Neural progenitor cell (in vitro differentiated cells): ENCODE results near the gene ZMIZ1. TPM values are rescaled to one million over a fixed set of nuclear protein-coding genes. Genes with fewer than 3 reads are reported as not detected.
A peak's percentile ranks its signal among the peaks of the same experiment; 100 is the strongest.

Experiments used
- DNase-seq: peaks from one replicate; pipeline ENCODE4 v3.0.0-alpha.2; 2016; ENCODE audit warnings: low spot score
- H2AFZ ChIP-seq: fragments of 200-600 bp; sonication (generic); replicated peaks from 2 replicates; pipeline ENCODE4 v1.6.1; 2016; ENCODE audit warnings: antibody characterized with exemption
- H3F3A ChIP-seq: fragments of 200-600 bp; sonication (generic); 2 replicates; pipeline ENCODE4 v1.6.1; 2016; ENCODE audit warnings: antibody characterized with exemption, low read depth
- H3K27ac ChIP-seq: fragments of 200-600 bp; sonication (generic); 2 replicates; pipeline ENCODE4 v1.5.1; 2016; ENCODE audit warnings: mild to moderate bottlenecking
- H3K27me3 ChIP-seq: fragments of 200-600 bp; sonication (generic); 2 replicates; pipeline ENCODE4 v1.6.1; 2016; ENCODE audit warnings: mild to moderate bottlenecking, moderate library complexity
- H3K36me3 ChIP-seq: fragments of 200-600 bp; sonication (generic); 2 replicates; pipeline ENCODE4 v1.5.1; 2016
- H3K4me1 ChIP-seq: fragments of 200-600 bp; sonication (generic); 2 replicates; pipeline ENCODE4 v1.6.1; 2016; ENCODE audit warnings: mixed run types
- H3K4me2 ChIP-seq: fragments of 200-600 bp; sonication (generic); 2 replicates; pipeline ENCODE4 v1.6.1; 2016
- H3K4me3 ChIP-seq: fragments of 200-600 bp; sonication (generic); 2 replicates; pipeline ENCODE4 v1.5.1; 2016
- H3K79me2 ChIP-seq: fragments of 200-600 bp; sonication (generic); 2 replicates; pipeline ENCODE4 v1.6.1; 2016; ENCODE audit warnings: low read depth
- H3K9ac ChIP-seq: fragments of 200-600 bp; sonication (generic); 2 replicates; pipeline ENCODE4 v1.6.1; 2016
- H3K9me3 ChIP-seq: fragments of 200-600 bp; sonication (generic); 2 replicates; pipeline ENCODE4 v1.5.1; 2016; ENCODE audit warnings: low read depth
- H4K20me1 ChIP-seq: fragments of 200-600 bp; sonication (generic); 2 replicates; pipeline ENCODE4 v1.6.1; 2016; ENCODE audit warnings: low read depth
- H3K27ac Mint-ChIP-seq: 3 replicates; pipeline ENCODE4 v1.8.0; 2021; ENCODE audit warnings: mixed read lengths
- H3K27me3 Mint-ChIP-seq: 2 replicates; pipeline ENCODE4 v1.8.0; 2022; ENCODE audit warnings: low read depth, mild to moderate bottlenecking, inconsistent platforms, moderate library complexity, mixed read lengths; ENCODE audit not compliant: insufficient read depth
- H3K36me3 Mint-ChIP-seq: 3 replicates; pipeline ENCODE4 v1.8.0; 2021; ENCODE audit warnings: mixed read lengths
- H3K4me1 Mint-ChIP-seq: 3 replicates; pipeline ENCODE4 v1.8.0; 2021; ENCODE audit warnings: mixed read lengths
- H3K4me3 Mint-ChIP-seq: 3 replicates; pipeline ENCODE4 v1.8.0; 2021; ENCODE audit warnings: mild to moderate bottlenecking, moderate library complexity, mixed read lengths
- H3K9me3 Mint-ChIP-seq: 3 replicates; pipeline ENCODE4 v1.8.0; 2020; ENCODE audit warnings: mixed read lengths
- CTCF ChIP-seq: fragments of 200-600 bp; sonication (generic); IDR thresholded peaks from 2 replicates; pipeline ENCODE4 v1.5.1; 2017; ENCODE audit warnings: antibody characterized with exemption, mild to moderate bottlenecking
- EZH2 ChIP-seq: fragments of 200-600 bp; sonication (generic); IDR thresholded peaks from 2 replicates; pipeline ENCODE4 v1.6.1; 2017; ENCODE audit warnings: antibody characterized with exemption, mild to moderate bottlenecking, moderate library complexity
- EZH2phosphoT487 ChIP-seq: fragments of 200-600 bp; sonication (generic); IDR thresholded peaks from 2 replicates; pipeline ENCODE4 v1.6.1; 2017; ENCODE audit warnings: antibody characterized with exemption
- total RNA-seq: library from RNA; depleted of rRNA; stranded (reverse); fragments of >200 nt; gene quantifications from 2 replicates; pipeline ENCODE4 v1.2.3, GENCODE V29; 2015; ENCODE audit warnings: low replicate concordance

ZMIZ1 gene
- total RNA-seq, 1 donor from 2014 or later, result 5.8 TPM

- Histone ChIP-seq H3K9me3 (no peaks in the 10 kb centered on the region), H3K79me2 (peaks cover 98% of the 10 kb centered on the region), H3K27ac (no peak overlapping the region), H3F3A (no peaks in the 10 kb centered on the region), H3K9ac (no peak overlapping the region), H2AFZ (no peak overlapping the region), H3K36me3 (no peaks in the 10 kb centered on the region), H3K4me2 (no peak overlapping the region), H4K20me1 (peaks cover 100% of the 10 kb centered on the region), H3K27me3 (no peaks in the 10 kb centered on the region), H3K4me1 (peaks cover 4% of the 10 kb centered on the region), H3K4me3 (no peak overlapping the region)
- no peak overlapping the region for H3K27ac Mint-ChIP-seq
- DNase-seq, result no peak
- H3K36me3 Mint-ChIP-seq, result peaks cover 3% of the 10 kb centered on the region
- peaks cover 2% of the 10 kb centered on the region for H3K27me3 Mint-ChIP-seq
- peaks cover 69% of the 10 kb centered on the region for H3K4me1 Mint-ChIP-seq
- no peaks in the 10 kb centered on the region for H3K9me3 Mint-ChIP-seq
- TF ChIP-seq EZH2 (no peak), CTCF (no peak), EZH2phosphoT487 (no peak)
- H3K4me3 Mint-ChIP-seq, result no peak overlapping the region
Observed at GRCh38 chr10:79082035-79082373, 13.2 kb downstream of the ZMIZ1 start.

- Mint-ChIP-seq H3K27me3 (peaks cover 5% of the 10 kb centered on the region), H3K9me3 (no peaks in the 10 kb centered on the region), H3K4me3 (no peak overlapping the region), H3K27ac (peak overlapping the region; percentile 47), H3K4me1 (peaks cover 74% of the 10 kb centered on the region), H3K36me3 (peaks cover 3% of the 10 kb centered on the region)
- Histone ChIP-seq H3K9me3 (no peaks in the 10 kb centered on the region), H3K4me2 (no peak overlapping the region), H3K79me2 (peaks cover 98% of the 10 kb centered on the region), H3F3A (no peaks in the 10 kb centered on the region), H3K27me3 (no peaks in the 10 kb centered on the region), H3K9ac (no peak overlapping the region), H2AFZ (no peak overlapping the region), H3K27ac (no peak overlapping the region), H4K20me1 (peaks cover 100% of the 10 kb centered on the region), H3K4me1 (peaks cover 4% of the 10 kb centered on the region), H3K36me3 (no peaks in the 10 kb centered on the region), H3K4me3 (no peak overlapping the region)
- DNase-seq, result no peak
- no peak for TF ChIP-seq CTCF
- no peak for TF ChIP-seq EZH2phosphoT487
- no peak for TF ChIP-seq EZH2
Observed at GRCh38 chr10:79082631-79083596, 14.1 kb downstream of the ZMIZ1 start.

- Histone ChIP-seq H4K20me1 (peaks cover 100% of the 10 kb centered on the region), H3K4me3 (no peak overlapping the region), H3F3A (no peaks in the 10 kb centered on the region), H3K9ac (no peak overlapping the region), H2AFZ (no peak overlapping the region), H3K27ac (no peak overlapping the region), H3K9me3 (no peaks in the 10 kb centered on the region), H3K27me3 (no peaks in the 10 kb centered on the region), H3K4me2 (no peak overlapping the region), H3K79me2 (peaks cover 97% of the 10 kb centered on the region), H3K36me3 (no peaks in the 10 kb centered on the region), H3K4me1 (peaks cover 8% of the 10 kb centered on the region)
- Mint-ChIP-seq H3K9me3 (no peaks in the 10 kb centered on the region), H3K27me3 (peaks cover 5% of the 10 kb centered on the region), H3K4me3 (peak overlapping the region; percentile 37), H3K4me1 (peaks cover 72% of the 10 kb centered on the region), H3K36me3 (peaks cover 3% of the 10 kb centered on the region), H3K27ac (peak overlapping the region; percentile 85)
- TF ChIP-seq EZH2, result no peak
- TF ChIP-seq CTCF, result no peak
- TF ChIP-seq EZH2phosphoT487, result no peak
- no peak for DNase-seq
Observed at GRCh38 chr10:79084012-79084971, 15.5 kb downstream of the ZMIZ1 start.
